Omental fat pad (tissue), 4 donors: ENCODE data around the gene THOC5. TPM values are rescaled to one million over a fixed set of nuclear protein-coding genes. Genes with fewer than 3 reads are reported as not detected.

ENCODE experiments used
- ATAC-seq: fragments of 150-250 bp; one replicate; pipeline ENCODE4 v1.9.1; 2016; ENCODE audit warnings: mild to moderate bottlenecking, moderate library complexity; ENCODE audit not compliant: low FRiP score
- DNase-seq: peaks from one replicate; pipeline ENCODE4 v3.0.0-alpha.2; 2019; ENCODE audit warnings: low spot score
- CTCF ChIP-seq, 3 donors: fragments of 450-650 bp; IDR thresholded peaks; one replicate each; pipeline ENCODE4 v1.5.1; 2016 to 2017; ENCODE audit warnings: antibody characterized with exemption in 3 of 3, mild to moderate bottlenecking in 3 of 3, moderate library complexity in 2 of 3
- total RNA-seq, 4 donors: library from RNA; depleted of rRNA; stranded (reverse); fragments of >200 nt; gene quantifications; one replicate each; pipeline ENCODE4 v1.1.0, GENCODE V29; 2016

The THOC5 gene
- total RNA-seq, 4 donors from 2014 or later, result 21.0 to 54.2 (median 29.4) TPM

DNA sequence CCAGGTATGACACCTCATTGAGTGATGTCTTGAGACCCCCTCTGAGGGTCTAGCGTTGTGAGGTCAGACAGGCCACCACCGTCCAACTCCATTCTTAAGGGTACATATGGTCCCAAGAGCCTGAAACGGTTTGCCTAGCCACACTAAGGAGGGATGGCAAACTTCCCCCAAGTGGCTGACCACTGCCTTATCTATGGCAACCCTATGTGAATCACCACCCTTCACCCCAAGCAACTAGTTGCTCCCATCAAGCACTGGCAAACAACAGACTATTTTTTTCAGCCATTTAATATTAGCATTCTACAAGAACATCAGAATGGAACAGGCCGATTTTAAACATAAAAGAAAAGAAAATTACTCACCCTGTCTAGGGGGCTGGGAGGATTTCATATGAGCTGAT is 22.8 kb downstream of the THOC5 start:
- no peak for TF ChIP-seq CTCF (IDR thresholded peaks at IDR 0.05)
- DNase-seq (no peak), ATAC-seq (no peak)

DNA sequence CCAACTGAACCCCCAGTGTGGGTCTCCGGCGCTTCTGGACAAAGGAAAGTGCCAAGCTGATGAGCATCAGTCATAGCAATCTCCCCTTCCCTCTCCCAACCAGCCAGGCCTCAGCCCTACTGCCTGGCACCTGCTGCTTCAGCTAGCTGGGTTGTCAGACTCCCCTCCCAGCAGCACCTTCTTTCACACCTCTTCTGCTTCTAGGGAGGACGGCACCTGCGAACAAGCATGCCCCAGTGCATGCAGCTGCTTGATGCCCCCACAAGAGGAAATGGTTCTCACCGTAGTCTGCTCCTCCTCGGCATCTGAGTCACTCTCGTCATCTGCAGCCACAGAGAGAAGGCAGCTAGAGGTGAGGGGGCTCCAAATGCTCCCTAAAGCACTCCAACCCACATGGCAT is 25.4 kb downstream of the THOC5 start:
- no peak for TF ChIP-seq CTCF (IDR thresholded peaks at IDR 0.05)
- DNase-seq (no peak), ATAC-seq (no peak)

GRCh38 chr22:29524442-29525191 is 28.9 kb downstream of the THOC5 start:
- no peak for ATAC-seq
- TF ChIP-seq CTCF (IDR thresholded peaks at IDR 0.05), result no peak
- no peak for DNase-seq

DNA sequence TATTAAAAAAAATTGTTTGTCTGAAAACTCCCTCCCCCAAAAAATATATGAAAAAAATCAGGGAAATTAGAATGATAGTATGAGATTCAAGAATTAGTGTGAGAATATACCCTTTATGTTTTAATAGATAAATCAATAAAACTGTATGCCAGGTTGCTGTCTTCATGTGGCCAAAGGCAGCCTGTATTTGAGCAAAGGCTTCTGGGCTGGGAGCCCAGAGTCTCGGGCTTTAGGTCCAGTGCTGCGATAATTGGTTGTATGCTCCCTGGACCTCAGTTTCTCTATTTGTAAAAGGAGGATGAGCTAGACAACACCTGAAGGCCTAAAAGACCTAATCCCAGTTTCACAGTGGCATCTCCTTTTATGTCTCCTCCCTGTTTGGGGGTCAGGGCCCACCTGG is 29.8 kb downstream of the THOC5 start:
- DNase-seq (no peak), ATAC-seq (no peak)
- no peak for TF ChIP-seq CTCF (IDR thresholded peaks at IDR 0.05)

DNA sequence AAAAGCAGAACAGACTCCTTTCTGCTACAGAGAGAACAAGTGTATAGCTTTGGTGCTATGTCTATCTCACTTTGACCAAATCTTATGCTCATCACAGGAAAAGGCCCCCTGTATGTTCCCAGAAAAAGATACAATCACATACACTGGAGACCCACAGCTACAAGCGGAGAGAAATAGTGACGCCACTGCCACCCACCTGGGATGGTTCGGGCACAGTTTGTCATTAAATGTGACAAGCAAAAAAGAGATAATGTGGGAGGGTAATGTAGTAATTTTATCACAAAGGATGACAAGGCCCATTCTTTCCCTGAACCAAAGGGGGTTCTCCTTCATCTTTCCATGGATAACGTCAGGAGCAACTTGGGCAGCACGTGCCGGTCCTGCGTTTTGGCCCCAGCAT is 32.0 kb downstream of the THOC5 start:
- TF ChIP-seq CTCF (IDR thresholded peaks at IDR 0.05), result no peak
- DNase-seq (no peak), ATAC-seq (no peak)

DNA sequence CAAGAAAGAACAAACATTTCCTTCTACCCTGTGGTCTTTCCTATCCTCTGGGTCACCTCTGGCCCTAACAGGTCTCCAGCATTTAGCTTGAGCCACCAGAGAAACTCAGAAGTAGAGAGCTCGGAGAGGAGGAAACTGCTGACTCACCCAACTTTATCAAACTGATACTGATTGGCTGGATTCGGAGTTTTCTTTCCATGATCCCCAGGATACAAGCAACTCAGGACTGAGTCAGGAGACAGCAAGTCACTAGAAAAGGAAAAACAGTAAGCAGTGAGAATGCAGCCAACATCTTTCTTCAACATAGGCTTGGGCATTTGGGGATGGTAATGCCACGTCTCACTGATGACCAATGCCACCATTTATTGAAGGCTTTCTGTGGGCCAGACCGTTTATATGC is 32.7 kb downstream of the THOC5 start:
- TF ChIP-seq CTCF (IDR thresholded peaks at IDR 0.05), result no peak
- DNase-seq (no peak), ATAC-seq (no peak)

DNA sequence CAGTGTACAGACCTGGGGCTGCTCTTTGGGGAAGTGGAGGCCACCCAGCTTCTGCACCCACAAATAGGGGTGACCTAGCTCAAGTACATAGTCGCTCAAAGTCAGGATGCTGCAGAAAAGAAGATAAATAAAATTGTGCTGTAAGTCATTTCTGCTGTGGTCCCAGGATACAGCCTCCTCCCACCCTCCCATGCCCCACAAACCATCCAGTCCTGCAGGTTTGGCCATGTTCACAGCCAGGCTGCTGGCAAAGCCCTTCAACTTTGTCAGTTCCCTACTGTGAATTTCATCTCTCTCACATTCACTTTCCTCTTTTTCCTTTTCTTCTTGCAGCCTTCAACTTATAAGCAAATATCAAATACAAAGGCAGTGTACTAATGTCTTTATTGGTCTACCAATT is 33.6 kb downstream of the THOC5 start:
- DNase-seq, result no peak
- no peak for TF ChIP-seq CTCF (IDR thresholded peaks at IDR 0.05)
- ATAC-seq, result no peak
